Measurements from ENCODE around the gene TPCN2.

DNA sequence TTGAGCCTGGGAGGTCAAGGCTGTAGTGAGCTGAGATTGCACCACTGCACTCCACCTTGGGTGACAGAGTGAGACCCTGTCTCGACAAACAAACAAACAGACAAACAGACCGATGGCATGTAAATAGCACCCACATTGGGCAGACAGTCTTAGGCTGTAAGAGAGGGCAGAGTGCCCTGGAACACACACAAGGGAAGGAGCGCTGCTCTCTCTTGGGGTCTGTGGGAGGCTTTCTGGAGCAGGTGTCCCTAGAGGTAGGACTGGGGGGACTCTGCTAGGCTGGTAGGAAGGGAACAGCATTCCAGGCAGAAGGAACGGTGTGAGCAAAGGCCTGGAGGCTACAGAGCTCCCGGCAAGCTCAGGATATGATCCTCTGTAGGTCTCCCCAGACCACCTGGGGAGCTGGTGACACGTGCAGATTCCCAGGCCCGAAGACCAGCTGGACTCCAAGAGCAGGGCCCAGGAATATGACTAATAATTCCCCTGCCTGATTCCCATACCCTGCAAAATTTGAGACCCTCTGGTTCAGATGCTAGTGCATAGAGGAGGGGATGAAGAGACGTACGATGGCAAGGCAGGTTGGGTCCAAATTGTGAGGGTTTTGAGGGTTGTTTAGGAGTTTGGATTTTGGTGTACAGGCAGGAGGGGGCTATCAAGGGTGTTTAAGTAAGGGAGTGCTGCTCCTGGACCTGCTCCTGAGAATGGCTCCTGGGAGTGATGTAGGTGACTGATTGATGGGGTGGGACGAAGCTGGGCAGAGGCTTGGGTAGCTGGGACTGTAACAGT, 118.6 kb downstream of the TPCN2 start:
- TF ChIP-seq, protein P1, sequence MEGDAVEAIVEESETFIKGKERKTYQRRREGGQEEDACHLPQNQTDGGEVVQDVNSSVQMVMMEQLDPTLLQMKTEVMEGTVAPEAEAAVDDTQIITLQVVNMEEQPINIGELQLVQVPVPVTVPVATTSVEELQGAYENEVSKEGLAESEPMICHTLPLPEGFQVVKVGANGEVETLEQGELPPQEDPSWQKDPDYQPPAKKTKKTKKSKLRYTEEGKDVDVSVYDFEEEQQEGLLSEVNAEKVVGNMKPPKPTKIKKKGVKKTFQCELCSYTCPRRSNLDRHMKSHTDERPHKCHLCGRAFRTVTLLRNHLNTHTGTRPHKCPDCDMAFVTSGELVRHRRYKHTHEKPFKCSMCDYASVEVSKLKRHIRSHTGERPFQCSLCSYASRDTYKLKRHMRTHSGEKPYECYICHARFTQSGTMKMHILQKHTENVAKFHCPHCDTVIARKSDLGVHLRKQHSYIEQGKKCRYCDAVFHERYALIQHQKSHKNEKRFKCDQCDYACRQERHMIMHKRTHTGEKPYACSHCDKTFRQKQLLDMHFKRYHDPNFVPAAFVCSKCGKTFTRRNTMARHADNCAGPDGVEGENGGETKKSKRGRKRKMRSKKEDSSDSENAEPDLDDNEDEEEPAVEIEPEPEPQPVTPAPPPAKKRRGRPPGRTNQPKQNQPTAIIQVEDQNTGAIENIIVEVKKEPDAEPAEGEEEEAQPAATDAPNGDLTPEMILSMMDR (IDR thresholded peaks at IDR 0.05; ENCODE audit: control extremely low read depth in 1 of 3, insufficient read depth in 1 of 3, low read depth in 1 of 3, low read length in 3 of 3) = no peak
- TF ChIP-seq POLR2A (IDR thresholded peaks at IDR 0.05; ENCODE audit: control extremely low read depth in 1 of 2, low read depth in 2 of 2, low read length in 2 of 2) (no peak), CBX5 (IDR thresholded peaks at IDR 0.05; ENCODE audit: low read depth, low read length) (no peak), CHD7 (IDR thresholded peaks at IDR 0.05; ENCODE audit: insufficient replicate concordance, low read length) (no peak), YY1 (IDR thresholded peaks at IDR 0.05; ENCODE audit: low read depth, low read length) (no peak)
